ENCODE results near the gene PIAS4.

Gene PIAS4

DNA sequence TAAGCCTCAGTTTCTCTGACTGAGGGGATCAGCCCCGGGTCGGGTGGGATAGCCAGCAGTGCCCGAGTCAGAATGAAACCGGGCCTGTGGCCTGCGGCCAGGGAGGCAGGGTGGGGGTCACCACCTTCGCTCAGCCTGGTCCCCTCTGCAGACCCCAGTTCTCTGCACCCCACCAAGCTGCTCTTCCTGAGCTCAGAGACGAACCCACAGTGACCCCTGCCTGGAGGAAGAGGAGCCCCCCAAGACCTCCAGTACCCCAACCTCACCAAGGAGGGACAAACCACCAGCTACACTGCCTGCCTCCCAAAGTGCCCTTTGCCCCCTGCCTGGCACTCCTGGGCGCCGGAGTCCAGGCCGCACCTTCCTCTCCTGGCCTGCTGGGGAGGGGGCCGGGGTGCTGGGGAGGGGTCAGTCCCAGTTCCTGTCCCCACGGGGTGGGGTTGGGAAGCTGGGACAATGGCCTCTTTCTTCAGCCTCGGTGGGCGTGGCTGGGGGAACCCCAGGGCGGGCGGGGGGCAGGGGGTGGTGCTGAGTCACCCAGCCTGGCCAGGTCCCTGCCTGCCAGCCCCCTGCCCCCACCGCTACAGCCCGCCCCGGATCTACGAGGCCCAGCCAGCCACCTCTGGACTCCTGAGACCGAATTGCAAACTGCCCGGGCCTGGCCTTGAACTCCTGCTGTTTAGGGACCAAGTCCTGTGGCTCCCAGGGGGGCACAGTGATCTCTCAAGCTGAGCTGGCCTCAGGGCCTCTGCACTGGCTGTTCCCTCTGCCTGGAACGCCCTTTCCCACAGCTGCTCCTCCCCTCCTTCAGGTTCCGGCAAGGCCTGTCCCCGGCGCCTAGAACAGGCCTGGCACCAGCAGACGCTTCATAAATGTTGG, 44.8 kb downstream of the PIAS4 start:
- in situ Hi-C loops (cut with HindIII; ENCODE audit: low sequenced_read_pairs): no loop called here
- H3K4me3 ChIP-seq (ENCODE audit: low read depth, low read length): no peak overlapping the region
- no peak for DNase-seq (ENCODE audit: low read depth, low spot score)
- TF ChIP-seq, protein P1, sequence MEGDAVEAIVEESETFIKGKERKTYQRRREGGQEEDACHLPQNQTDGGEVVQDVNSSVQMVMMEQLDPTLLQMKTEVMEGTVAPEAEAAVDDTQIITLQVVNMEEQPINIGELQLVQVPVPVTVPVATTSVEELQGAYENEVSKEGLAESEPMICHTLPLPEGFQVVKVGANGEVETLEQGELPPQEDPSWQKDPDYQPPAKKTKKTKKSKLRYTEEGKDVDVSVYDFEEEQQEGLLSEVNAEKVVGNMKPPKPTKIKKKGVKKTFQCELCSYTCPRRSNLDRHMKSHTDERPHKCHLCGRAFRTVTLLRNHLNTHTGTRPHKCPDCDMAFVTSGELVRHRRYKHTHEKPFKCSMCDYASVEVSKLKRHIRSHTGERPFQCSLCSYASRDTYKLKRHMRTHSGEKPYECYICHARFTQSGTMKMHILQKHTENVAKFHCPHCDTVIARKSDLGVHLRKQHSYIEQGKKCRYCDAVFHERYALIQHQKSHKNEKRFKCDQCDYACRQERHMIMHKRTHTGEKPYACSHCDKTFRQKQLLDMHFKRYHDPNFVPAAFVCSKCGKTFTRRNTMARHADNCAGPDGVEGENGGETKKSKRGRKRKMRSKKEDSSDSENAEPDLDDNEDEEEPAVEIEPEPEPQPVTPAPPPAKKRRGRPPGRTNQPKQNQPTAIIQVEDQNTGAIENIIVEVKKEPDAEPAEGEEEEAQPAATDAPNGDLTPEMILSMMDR (IDR thresholded peaks at IDR 0.05; ENCODE audit: low read depth, low read length): no peak

DNA sequence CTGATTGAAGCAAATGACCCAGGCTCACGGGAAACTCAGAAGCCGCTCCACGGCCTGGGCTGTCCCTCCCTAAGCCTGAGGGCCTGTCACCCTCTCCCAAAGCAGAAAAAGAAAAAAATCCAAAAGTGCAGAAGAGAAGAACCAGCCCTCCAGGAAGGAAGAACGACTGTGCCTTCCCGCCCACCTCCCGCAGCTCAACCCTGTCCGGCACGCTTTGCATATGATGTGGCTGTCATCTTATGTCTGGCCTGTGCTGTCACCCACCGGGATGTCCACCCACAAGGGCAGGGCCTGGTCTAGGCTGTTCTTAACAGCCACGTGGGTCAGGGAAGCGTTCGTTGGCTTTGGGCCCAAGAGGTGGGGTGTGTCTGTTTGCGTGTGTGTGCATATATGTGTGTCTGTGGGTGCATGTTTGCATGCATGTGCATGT, 45.5 kb downstream of the PIAS4 start:
- DNase-seq (ENCODE audit: low read depth, low spot score): no peak
- TF ChIP-seq, protein P1 (IDR thresholded peaks at IDR 0.05; ENCODE audit: low read depth, low read length): no peak
- H3K4me3 ChIP-seq (ENCODE audit: low read depth, low read length): no peak overlapping the region
- in situ Hi-C loops (cut with HindIII; ENCODE audit: low sequenced_read_pairs): no loop called here

DNA sequence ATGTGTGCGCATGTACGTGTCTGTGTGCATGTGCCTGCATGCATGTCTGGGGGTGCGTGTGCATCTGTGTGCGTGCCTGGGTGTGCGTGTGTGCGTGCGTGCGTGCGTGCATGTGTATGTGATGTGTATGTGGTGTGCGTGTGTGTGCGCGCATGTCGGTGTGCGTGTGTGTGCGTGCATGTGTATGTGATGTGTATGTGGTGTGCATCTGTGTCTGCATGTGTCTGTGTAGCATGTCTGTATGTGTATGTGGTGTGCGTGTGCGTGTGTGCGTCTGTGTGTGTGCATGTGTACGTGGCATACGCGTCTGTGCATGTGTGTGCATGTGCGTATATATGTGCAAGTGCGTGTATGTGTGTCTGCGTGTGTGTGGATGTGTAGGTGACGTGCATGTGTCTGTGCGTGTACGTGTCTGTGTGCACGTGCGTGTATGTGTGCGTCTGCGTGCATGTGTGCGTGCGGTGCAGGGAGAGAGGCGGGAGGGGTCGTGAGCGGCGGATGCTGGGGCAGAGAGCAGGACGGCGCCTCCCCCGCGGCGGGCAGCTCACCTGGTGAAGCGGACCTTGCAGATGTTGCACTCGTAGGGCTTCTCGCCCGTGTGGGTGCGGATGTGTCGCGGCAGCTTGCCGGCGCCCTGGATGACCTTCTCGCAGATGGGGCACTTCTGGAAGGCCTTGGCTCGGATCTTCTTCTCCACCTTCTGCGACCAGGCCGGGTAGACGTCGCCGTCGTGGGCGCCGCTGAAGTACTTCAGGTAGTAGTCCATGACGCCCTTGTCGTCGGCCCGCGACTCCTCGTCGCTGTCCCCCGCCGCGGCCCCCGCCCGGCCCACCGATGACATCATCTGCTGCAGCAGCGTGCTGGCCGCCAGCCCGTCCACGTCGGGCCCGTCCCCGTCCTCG, 46.1 kb downstream of the PIAS4 start:
- in situ Hi-C loops (cut with HindIII; ENCODE audit: low sequenced_read_pairs): no loop called here
- no peak for DNase-seq (ENCODE audit: low read depth, low spot score)
- H3K4me3 ChIP-seq (ENCODE audit: low read depth, low read length): no peak overlapping the region

DNA sequence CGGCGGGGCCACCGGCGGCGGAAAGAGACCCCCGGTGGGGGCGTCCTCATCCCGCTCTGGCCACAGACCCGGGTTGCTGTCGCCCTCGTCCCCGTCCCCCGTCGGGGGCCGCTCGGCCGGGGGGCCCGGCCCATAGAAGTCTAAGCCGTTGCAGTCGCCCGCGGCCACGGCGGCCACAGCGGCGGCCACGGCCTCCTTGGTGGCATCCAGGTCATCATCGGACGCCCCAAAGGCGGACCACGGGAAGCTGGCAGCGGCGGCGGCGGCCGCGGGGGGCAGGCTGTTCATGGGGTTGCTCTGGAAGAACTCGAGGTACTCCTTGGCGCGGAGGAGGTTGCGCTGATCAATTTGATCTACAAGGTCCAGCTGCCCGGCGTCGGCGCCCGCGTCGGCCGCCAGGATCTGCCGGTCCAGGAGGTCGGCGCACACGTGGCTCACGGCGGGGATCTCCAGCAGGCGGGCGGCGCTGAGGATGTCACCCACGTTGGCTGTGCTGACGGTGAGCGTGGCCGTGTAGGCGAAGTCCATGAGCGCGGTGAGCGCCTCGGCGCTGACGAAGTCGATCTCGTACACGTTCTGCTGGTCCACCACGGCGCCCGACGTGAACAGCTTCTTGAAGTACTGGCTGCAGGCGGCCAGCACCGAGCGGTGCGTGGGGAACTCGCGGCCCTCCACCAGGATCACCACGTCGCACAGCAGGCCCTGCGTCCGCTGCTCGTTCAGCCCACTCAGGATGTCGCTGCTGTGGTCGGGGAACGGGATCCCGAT, 47.1 kb downstream of the PIAS4 start:
- TF ChIP-seq, protein P1 (IDR thresholded peaks at IDR 0.05; ENCODE audit: low read depth, low read length): no peak
- in situ Hi-C loops (cut with HindIII; ENCODE audit: low sequenced_read_pairs): no loop called here
- DNase-seq (ENCODE audit: low read depth, low spot score): no peak
- H3K4me3 ChIP-seq (ENCODE audit: low read depth, low read length): no peak overlapping the region

More for the DNA sequence above, 46.1 kb downstream of the PIAS4 start:
- TF ChIP-seq, protein P1 (IDR thresholded peaks at IDR 0.05; ENCODE audit: low read depth, low read length): no peak

DNA sequence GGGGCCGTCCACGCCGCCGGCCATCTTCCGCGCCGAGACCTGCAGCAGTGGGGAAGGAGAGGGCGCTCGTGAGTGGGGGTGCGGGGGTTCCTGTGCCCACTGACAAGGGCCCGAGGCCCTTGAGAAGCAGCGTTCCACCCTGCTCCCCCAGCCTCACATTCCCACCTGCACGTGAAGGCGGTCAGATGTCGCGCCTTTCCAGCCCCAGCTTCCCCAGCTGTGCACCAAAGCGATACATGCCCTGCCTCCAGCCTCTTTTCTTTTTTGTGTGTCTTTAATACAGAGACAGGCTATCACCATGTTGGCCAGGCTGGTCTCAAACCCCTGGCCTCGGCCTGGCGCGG, 47.6 kb downstream of the PIAS4 start:
- TF ChIP-seq, protein P1 (IDR thresholded peaks at IDR 0.05; ENCODE audit: low read depth, low read length): no peak
- DNase-seq (ENCODE audit: low read depth, low spot score): no peak
- no peak overlapping the region for H3K4me3 ChIP-seq (ENCODE audit: low read depth, low read length)
- in situ Hi-C loops (cut with HindIII; ENCODE audit: low sequenced_read_pairs): no loop called here

Measured in astrocyte of the spinal cord (primary cell).